CD4-positive, alpha-beta T cell treated with Interleukin-10 for 1 hour (primary cell): Measurements from ENCODE around the gene APELA.
"Not testable (repeated sequence)": the region's sequence is repeated elsewhere in the genome, so short reads cannot be mapped to it uniquely, and the experiment has no call there.

Experiments used
- DNase-seq: peaks from one replicate; pipeline ENCODE4 v3.0.0-alpha.2; 2020

Gene APELA

DNA sequence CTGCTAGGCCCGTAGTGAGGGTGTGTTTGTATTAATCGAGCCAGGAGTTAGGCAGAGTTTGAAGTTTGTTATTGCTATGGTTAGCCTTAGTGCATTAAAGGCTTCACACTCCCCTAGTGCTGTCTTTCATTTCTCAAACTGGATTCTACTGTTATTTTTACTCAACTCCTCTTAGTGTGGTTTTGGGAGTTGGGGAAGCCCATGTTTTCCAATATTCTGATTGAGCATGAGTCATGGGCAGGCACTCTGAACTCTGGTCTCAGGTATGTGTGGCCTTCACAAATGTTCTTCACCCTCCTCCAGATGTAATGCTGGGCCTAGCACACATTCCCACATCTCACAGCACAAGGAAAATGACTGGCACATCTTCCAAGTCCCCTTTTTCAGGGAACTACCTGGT, 50.1 kb downstream of the APELA start:
- DNase-seq, result not testable (repeated sequence)

DNA sequence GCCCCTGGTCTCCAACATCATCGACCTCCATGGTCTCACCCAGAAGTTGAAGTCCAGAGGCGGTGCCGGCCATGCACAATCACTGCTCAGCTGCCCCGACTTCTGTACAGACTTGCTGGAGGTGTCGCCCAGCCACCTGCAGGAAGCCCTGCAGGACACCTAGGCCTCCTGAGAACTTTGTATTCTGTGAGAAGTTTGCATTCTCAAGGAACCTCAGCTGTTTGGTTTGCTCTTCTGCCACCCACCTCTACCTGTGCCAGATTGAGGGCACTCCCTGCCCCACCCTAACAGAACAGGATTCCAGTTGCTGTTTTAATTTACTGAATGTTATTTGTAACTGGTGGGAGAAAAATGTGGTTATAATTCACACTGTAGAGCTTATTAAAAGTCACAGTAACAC, 53.7 kb downstream of the APELA start:
- DNase-seq, result no peak

DNA sequence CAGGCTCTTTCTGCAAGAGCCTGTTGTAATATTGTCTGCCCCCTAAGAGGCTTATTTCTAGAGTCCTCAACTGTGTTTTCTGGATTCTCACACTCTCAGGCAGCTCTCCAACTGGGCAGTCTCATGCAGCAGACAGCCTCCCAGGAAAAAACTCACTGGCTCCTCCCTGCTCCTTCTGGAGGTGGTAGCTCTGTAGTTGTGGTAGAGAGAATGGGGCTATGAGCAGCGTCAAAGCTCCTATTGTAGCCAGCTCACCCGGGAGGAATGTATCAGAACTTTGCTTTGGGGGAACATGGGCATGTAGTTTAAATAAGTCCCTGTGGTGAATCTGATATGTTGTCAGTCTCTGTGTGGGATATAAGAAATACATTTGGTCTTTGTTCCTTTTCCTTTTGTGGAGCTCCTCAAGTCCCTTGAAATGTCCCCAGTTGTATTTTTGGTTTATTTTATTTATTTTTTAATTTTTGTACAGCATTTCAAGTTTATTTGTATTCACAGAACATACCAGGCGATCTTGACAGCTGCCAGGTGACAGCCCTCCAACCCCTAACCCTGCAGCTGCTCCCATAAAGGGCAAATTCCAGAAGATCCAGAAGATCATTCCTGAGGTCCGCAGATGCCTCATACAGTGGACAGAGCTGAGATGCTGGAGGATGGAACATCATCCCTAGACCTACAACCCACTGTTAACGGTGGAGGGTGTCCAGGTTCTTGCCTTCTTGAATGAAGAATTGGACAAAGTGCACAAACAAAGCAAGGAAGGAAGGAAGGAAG, 54.8 kb downstream of the APELA start:
- no peak for DNase-seq

DNA sequence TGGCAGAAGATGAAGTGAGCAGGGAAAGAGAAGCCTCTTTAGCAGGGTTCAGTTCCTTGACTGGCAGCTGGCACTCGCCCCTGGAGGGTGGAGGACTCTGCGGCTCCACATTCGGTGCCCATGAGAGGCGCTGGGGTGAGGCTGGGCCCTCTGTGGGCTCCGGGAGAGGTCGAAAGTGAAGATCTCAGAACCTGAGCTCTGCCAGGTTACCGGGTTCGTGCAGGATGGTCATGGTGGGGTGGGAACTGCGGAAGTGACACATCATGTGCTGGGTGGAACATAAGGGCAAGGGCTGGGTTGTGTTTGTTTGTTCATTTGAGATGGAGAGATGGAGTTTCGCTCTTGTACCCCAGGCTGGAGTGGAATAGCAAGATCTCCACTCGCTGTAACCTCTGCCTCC, 56.3 kb downstream of the APELA start:
- no peak for DNase-seq

DNA sequence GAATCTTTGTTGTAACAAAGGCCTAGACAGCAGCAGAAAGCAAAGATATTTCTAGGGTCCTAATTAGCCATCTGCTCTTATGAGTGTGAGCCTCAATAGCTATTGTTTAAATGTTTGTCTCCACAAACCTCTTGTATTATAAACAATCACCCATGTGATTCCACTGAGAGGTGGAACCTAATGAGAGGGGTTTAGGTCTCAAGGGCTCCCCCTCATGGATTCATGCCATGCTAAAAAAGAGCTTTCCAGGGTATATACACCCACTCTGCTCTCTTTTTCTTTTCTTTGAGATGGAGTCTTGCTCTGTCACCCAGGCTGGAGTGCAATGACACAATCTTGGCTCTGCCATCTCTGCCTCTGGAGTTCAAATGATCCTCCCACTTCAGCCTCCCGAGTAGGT, 58.4 kb downstream of the APELA start:
- no peak for DNase-seq

DNA sequence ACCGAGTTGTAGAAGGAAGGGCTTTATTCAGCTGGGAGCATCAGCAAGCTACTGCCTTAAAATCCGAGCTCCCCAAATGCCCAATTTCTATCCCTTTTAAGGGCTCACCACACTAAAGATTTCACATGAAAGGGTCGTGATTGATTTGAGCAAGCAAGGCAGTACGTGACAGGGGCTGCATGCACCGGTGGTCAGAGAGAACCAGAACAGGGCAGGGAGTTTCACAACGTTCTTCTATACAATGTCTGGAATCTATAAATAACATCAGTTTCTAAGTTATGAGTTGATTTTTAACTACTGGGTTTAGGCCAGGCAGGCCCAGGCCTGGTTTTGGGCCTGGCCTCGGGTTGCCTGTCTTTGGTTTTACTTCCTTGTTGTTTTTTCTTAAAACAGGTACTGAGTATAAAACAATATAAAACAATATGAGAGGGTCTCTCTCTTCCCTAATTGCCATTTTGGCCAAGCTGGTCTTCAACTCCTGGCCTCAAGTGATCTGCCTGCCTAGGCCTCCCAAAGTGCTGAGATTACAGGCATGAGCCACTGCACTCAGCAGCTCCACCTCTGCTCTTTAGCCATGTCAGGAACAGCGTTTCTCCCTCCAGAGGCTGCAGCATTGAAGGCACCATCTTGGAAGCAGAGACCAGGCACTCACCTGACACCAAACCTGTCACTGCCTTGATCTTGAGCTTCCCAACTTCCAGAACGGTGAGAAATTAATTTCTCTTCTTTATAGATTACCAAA, 59.1 kb downstream of the APELA start:
- not testable (repeated sequence) for DNase-seq

DNA sequence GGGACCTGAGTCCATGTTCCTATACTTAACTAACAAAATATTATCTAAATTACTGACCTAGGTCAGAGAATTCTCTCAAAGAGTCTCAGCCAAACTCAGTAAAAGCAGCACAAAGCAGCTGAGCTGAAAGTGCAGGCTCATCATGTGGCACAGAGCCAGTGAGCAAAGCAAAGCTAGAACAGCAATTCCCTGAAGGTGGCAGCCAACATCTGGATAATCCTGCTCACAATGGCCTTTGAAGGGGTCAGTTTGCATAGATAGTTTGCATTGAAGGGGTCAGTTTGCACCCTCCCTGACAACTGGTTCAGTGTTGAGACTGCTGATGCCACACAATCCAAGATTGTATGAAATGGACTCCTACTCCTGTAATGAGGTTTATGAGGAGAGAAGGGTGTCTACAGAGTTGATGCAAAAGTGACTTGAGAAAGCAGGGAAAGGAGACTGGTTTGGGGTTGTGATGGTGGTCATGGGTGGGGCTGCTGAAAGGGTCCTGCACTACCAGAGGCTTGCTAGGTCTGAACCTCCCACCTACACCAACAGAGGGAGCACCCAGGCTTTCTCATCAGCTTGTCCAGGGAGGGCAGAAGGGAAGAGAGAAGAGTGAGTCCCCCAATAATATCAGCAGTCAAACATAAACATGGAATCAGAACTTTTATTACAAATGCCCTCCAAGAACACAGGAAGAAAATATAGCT, 60.7 kb downstream of the APELA start:
- DNase-seq, result no peak

DNA sequence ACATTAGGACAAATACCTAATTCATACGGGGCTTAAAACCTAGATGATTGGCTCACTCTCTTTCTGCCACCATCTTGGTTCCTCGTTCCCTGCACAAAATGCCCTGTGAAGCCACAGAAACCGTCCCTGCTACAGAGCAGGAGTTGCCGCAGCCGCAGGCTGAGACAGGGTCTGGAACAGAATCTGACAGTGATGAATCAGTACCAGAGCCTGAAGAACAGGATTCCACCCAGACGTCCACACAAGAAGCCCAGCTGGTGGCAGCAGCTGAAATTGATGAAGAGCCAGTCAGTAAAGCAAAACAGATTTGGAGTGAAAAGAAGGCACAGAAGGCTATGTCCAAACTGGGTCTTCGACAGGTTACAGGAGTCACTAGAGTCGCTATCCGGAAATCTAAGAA, 66.2 kb downstream of the APELA start:
- no peak for DNase-seq

DNA sequence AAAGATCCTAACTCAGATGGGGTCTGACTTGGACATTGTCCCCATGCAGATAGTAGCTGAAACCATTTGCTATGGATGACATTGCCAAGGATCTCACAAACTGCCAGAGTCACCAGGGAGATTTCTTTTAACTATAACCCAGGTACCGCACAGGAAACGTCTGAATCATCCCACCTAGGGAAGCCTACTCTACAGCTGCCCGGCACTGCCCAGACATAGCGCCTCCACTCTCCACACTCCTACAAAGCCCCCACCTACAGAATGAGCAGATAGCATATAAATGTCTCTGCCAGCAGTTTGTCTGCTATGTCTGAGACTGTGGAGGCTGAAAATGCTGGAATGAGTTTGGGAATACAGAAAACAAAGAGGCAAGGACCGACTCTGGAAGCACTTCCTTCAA, 68.2 kb downstream of the APELA start:
- DNase-seq, result no peak

DNA sequence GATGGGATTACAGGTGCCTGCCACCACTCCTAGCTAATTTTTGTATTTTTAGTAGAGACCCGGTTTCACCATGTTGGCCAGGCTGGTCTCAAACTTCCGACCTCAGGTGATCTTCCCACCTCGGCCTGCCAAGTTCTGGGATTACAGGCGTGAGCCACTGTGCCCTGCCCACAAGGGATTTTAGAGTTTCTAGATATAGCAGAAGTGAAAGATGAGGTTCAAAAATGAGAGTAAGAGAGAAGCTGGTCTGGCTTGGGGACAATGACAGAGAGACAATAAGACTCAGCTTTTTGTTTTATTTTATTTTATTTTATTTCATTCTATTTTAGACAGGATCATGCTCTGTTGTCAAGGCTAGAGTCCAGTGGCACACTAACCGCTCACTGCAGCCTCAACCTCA, 69.8 kb downstream of the APELA start:
- no peak for DNase-seq
